Transverse colon (tissue), 4 donors: ENCODE results near the gene WIPF1. TPM values are rescaled to one million over a fixed set of nuclear protein-coding genes. Genes with fewer than 3 reads are reported as not detected.

Source experiments
- DNase-seq: peaks from one replicate; pipeline ENCODE4 v3.0.0-alpha.2; 2019
- H3K27ac ChIP-seq, 4 donors: fragments of 200-600 bp; sonication (generic); 2 replicates each; pipeline ENCODE4 v1.5.1; 2016 to 2018; ENCODE audit warnings: inconsistent platforms in 4 of 4
- H3K27me3 ChIP-seq: fragments of 200-600 bp; sonication (generic); 2 replicates; pipeline ENCODE4 v1.5.1; 2017; ENCODE audit warnings: inconsistent platforms
- H3K36me3 ChIP-seq, 4 donors: fragments of 200-600 bp; sonication (generic); 2 replicates each; pipeline ENCODE4 v1.5.1; 2017 to 2019; ENCODE audit warnings: inconsistent platforms in 4 of 4
- H3K4me1 ChIP-seq, 4 donors: fragments of 200-600 bp; sonication (generic); 2 replicates each; pipeline ENCODE4 v1.5.1; 2017 to 2020; ENCODE audit warnings: inconsistent platforms in 4 of 4
- H3K4me3 ChIP-seq, 4 donors: fragments of 200-600 bp; sonication (generic); 1 replicate in 1 of 4; 2 replicates in 3 of 4; pipeline versions ENCODE4 v1.5.1 to v1.6.1; 2017 to 2019; ENCODE audit warnings: inconsistent platforms in 4 of 4
- H3K9me3 ChIP-seq, 2 donors: fragments of 200-600 bp; sonication (generic); 2 replicates each; pipeline ENCODE4 v1.5.1; 2017 to 2019; ENCODE audit warnings: inconsistent platforms in 2 of 2
- EP300 ChIP-seq: sonication (generic); formaldehyde crosslinking; IDR thresholded peaks from one replicate; pipeline ENCODE4 v1.6.1; 2017; ENCODE audit warnings: antibody characterized with exemption, low read depth
- POLR2A ChIP-seq: fragments of 450-650 bp; IDR thresholded peaks from one replicate; pipeline ENCODE4 v1.6.1; 2016; ENCODE audit warnings: antibody characterized with exemption, mild to moderate bottlenecking, moderate library complexity
- POLR2AphosphoS5 ChIP-seq, 3 donors: sonication (generic); formaldehyde crosslinking; IDR thresholded peaks; one replicate each; pipeline ENCODE4 v1.6.1; 2016; ENCODE audit warnings: antibody characterized with exemption in 3 of 3
- WGBS, 2 donors: methylation state at CpG; one replicate each; pipeline ENCODE4 v1.1.5; 2018; ENCODE audit warnings: low coverage in 1 of 2; 5-methylcytosine and 5-hydroxymethylcytosine counted together
- in situ Hi-C, 4 donors: fragments of 200-750 bp; cut with MboI; loops; one replicate each; pipeline versions ENCODE4 v1.15.0 to v1.15.1; 2017; ENCODE audit warnings: low sequenced_read_pairs in 3 of 4, low pct_ligation_motif_present in 1 of 4, low pct_unique_long_range_greater_than_20kb in 1 of 4
- intact Hi-C: fragments of 100-400 bp; cut with DNase I; formaldehyde crosslinking; loops from one replicate; pipeline ENCODE4 v1.15.1; 2023; ENCODE audit warnings: low total_unique reads
- total RNA-seq, 4 donors: library from RNA; depleted of rRNA; stranded (reverse); fragments of >200 nt; gene quantifications; one replicate each; pipeline ENCODE4 v1.1.0, GENCODE V29; 2016
- TF ChIP-seq, protein P1 (sequence below), 5 experiments: fragments of 200-600 bp in 3 of 5; fragments of 450-650 bp in 2 of 5; sonication (generic) in 3 of 5; IDR thresholded peaks; 1 replicate in 2 of 5; 2 replicates in 3 of 5; pipeline ENCODE4 v1.5.1; 2016 to 2017; ENCODE audit warnings: antibody characterized with exemption in 5 of 5, inconsistent platforms in 3 of 5, mild to moderate bottlenecking in 2 of 5, moderate library complexity in 1 of 5

Gene WIPF1
- total RNA-seq, 4 donors from 2014 or later, result 8.5 to 32.6 (median 16.1) TPM

DNA sequence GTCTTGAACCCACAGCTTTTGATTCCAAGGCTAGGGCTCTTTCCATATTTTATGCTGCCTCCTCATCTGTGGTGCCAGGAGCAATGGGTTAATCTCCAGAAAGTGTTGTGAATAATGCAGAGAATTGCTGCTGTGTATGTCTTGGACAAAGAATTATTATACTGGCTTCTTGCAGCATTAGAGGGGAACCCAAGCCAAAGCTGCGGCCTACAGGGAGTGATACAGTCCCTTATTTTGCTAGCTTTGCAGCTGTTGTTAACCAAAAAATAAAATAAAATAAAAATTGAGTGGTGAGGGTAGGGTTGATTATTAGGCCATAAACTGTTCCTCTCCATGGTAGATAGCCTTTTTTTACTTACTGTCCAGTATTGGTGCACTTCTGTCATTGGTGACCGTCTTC lies 16.7 kb downstream of the WIPF1 start:
- DNase-seq, result no peak
- H3K4me1 ChIP-seq, result peaks cover 0 to 24% (median 0%) of the 10 kb centered on the region in 4 donors
- H3K27ac ChIP-seq, result no peak overlapping the region
- H3K27me3 ChIP-seq, result no peaks in the 10 kb centered on the region
- intact Hi-C loops (no loop called here), in situ Hi-C loops (loop anchor here in 1 of 4 donors (25.0 kb wide), 1 partner anchor 106 kb away; no protein-coding TSS in a partner anchor)
- WGBS, 2 donors, result 80 to 82% methylated on average over 2 of the region's 2 CpGs
- no peaks in the 10 kb centered on the region for H3K9me3 ChIP-seq
- TF ChIP-seq EP300 (no peak), POLR2AphosphoS5 (IDR thresholded peaks at IDR 0.05) (no peak), POLR2A (no peak)
- TF ChIP-seq, protein P1, sequence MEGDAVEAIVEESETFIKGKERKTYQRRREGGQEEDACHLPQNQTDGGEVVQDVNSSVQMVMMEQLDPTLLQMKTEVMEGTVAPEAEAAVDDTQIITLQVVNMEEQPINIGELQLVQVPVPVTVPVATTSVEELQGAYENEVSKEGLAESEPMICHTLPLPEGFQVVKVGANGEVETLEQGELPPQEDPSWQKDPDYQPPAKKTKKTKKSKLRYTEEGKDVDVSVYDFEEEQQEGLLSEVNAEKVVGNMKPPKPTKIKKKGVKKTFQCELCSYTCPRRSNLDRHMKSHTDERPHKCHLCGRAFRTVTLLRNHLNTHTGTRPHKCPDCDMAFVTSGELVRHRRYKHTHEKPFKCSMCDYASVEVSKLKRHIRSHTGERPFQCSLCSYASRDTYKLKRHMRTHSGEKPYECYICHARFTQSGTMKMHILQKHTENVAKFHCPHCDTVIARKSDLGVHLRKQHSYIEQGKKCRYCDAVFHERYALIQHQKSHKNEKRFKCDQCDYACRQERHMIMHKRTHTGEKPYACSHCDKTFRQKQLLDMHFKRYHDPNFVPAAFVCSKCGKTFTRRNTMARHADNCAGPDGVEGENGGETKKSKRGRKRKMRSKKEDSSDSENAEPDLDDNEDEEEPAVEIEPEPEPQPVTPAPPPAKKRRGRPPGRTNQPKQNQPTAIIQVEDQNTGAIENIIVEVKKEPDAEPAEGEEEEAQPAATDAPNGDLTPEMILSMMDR (IDR thresholded peaks at IDR 0.05), result no peak
- peaks cover 0 to 12% (median 4%) of the 10 kb centered on the region in 4 donors for H3K36me3 ChIP-seq
- no peak overlapping the region for H3K4me3 ChIP-seq

DNA sequence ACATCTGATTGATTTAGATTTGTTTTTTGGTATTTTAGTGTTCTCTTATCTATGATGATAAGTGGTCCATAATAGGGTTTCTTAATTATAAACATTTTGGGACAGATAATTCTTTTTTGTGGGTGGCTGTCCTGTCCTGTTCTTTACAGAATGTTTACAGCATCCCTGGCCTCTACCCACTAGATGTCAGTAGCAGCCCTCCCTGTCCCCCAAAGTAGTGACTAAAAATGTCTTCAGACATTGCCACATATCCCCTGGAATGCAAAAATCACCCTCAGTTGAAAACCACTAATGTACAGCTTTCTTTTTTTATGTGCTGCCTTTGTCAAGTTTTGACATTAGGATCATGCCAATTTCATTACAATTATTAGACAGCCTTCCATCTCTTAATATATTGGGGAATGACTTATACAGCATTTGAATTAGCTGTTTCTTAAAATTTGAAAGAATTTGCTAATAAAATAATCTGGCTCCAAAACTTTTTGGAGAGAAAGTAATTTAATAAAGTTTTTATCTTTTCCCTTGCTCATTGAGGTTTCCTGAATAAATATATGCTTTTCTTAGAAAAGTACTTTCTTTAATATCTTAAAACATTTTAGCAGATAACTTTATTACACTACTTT lies 19.5 kb downstream of the WIPF1 start:
- in situ Hi-C loops, result loop anchor here in 1 of 4 donors (25.0 kb wide), 1 partner anchor 109 kb away; no protein-coding TSS in a partner anchor
- Histone ChIP-seq H3K4me3 (no peak overlapping the region), H3K27ac (no peak overlapping the region), H3K27me3 (no peaks in the 10 kb centered on the region), H3K9me3 (no peaks in the 10 kb centered on the region), H3K4me1 (peaks cover 0 to 28% (median 0%) of the 10 kb centered on the region in 4 donors), H3K36me3 (peaks cover 0 to 12% (median 2%) of the 10 kb centered on the region in 4 donors)
- no peak for DNase-seq
- TF ChIP-seq POLR2A, result no peak
- TF ChIP-seq, protein P1 (IDR thresholded peaks at IDR 0.05), result peak in 4 of 5 experiments; percentile 15 to 28 (median 26)
- intact Hi-C loops, result no loop called here

GRCh38 chr2:174575124-174575776 lies 22.4 kb downstream of the WIPF1 start:
- Histone ChIP-seq H3K4me1 (peaks cover 0 to 21% (median 0%) of the 10 kb centered on the region in 4 donors), H3K27ac (peak overlapping the region in 1 of 4 donors; percentile 11), H3K9me3 (no peaks in the 10 kb centered on the region), H3K36me3 (peaks cover 0 to 9% (median 4%) of the 10 kb centered on the region in 4 donors), H3K4me3 (no peak overlapping the region), H3K27me3 (no peaks in the 10 kb centered on the region)
- DNase-seq, result no peak
- 77 to 92% methylated on average over 3 to 16 of the region's 16 CpGs for WGBS, 2 donors
- in situ Hi-C loops, result loop anchor here in 1 of 4 donors (25.0 kb wide), 1 partner anchor 112 kb away; no protein-coding TSS in a partner anchor
- intact Hi-C loops, result no loop called here
- no peak for TF ChIP-seq POLR2A
- TF ChIP-seq EP300, result no peak
- TF ChIP-seq, protein P1 (IDR thresholded peaks at IDR 0.05), result no peak
- no peak for TF ChIP-seq POLR2AphosphoS5 (IDR thresholded peaks at IDR 0.05)

- intact Hi-C loops (no loop called here), in situ Hi-C loops (loop anchor here in 1 of 4 donors (25.0 kb wide), 1 partner anchor 113 kb away; no protein-coding TSS in a partner anchor)
- no peak for DNase-seq
- H3K4me3 ChIP-seq, result no peak overlapping the region
- H3K27ac ChIP-seq, result peak overlapping the region in 1 of 4 donors; percentile 11
- WGBS, 2 donors, result 52 to 57% methylated on average over 2 of the region's 2 CpGs
- TF ChIP-seq, protein P1 (IDR thresholded peaks at IDR 0.05), result no peak
- TF ChIP-seq POLR2A (no peak), POLR2AphosphoS5 (IDR thresholded peaks at IDR 0.05) (no peak), EP300 (no peak)
- no peaks in the 10 kb centered on the region for H3K27me3 ChIP-seq
- H3K4me1 ChIP-seq, result peaks cover 0 to 18% (median 0%) of the 10 kb centered on the region in 4 donors
- no peaks in the 10 kb centered on the region for H3K9me3 ChIP-seq
- peaks cover 0 to 8% (median 2%) of the 10 kb centered on the region in 4 donors for H3K36me3 ChIP-seq
Measured at GRCh38 chr2:174574657-174575056, 22.9 kb downstream of the WIPF1 start.
